NCI-H1436 treated with DMSO at 0.1 percent for 48 hours (cell line): ENCODE data around the gene PRR20G.
"Not testable (repeated sequence)": the region's sequence is repeated elsewhere in the genome, so short reads cannot be mapped to it uniquely, and the experiment has no call there.

Source experiments
- DNase-seq: peaks from one replicate; lab custom pipeline; 2025; lab: John Stamatoyannopoulos, UW

PRR20G gene

DNA sequence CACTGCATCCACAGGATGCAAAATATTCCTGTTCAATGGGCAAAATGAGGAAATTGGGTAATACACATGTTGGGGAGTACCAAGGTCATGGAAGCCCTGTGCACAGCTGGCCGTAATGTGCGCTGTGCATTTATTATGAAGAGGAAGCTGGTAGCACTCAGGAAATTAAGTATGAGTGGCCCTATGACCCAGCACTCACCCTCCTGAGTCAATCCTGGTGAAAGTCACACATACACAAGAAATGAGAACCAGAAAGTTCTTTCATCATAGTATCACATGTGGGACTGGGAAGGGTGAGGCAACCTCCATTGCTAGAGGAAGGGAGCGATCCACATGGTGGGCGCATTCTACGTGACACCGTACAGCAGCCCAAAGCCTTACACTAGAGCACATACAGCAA lies 11.4 kb upstream of the PRR20G start:
- DNase-seq, result no peak

DNA sequence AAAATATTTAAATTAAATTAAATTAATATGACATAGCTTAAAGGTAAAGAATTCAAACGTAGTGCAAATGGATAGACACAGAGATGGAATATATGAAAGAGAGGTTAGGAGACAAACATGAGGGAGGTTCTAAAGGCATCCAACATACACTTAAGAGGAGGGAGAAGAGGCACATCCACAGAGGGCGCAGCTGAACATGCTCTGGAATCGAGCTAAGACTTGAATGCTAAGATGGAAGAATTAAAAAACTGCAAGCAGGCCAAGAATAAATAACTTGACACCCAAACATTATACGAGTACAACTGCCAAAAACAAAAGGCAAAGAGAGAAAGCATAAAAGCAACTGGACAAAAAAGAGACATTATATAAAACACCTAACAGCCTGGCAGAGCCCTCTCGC lies 9.1 kb upstream of the PRR20G start:
- no peak for DNase-seq

- DNase-seq, result no peak
Measured at GRCh38 chr3:127296166-127296565, 8.3 kb upstream of the PRR20G start.

DNA sequence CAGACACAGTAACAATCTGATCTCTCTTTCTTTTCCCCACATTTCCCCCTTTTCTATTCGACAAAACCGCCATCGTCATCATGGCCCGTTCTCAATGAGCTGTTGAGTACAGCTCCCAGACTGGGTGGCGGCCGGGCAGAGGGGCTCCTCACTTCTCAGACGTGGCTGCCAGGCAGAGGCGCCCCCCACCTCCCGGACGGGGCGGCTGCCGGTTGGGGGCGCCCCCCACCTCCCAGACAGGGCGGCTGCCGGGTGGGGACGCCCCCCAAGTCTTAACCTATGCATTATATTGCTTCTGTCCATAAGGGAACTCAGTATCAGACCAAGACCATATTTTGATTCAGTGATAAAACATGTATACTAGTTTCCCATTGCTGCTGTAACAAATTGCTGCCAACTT lies 5.8 kb upstream of the PRR20G start:
- DNase-seq, result not testable (repeated sequence)

- DNase-seq, result no peak
Measured at GRCh38 chr3:127291611-127292010, 3.8 kb upstream of the PRR20G start.

DNA sequence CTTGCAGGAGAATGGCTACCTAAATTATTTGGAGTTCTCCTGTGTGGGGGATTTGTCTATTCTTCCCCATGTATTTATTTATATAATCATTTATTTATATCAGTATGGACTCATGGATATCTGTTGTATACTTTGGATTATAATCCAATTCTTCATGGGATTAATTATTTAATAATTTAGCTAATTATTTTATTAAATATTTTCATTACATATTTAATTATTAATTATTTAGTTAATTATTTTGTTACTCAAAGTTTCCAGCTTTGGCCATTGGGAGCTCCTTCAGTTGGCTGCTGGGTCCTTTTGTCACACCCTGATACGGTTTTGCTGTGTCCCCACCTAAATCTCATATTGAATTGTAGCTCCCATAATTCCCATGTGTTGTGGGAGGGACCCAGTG lies 3.3 kb upstream of the PRR20G start:
- no peak for DNase-seq

GRCh38 chr3:127289706-127290575 lies 2.1 kb upstream of the PRR20G start:
- no peak for DNase-seq

GRCh38 chr3:127288921-127289705 lies 1.3 kb upstream of the PRR20G start:
- no peak for DNase-seq

DNA sequence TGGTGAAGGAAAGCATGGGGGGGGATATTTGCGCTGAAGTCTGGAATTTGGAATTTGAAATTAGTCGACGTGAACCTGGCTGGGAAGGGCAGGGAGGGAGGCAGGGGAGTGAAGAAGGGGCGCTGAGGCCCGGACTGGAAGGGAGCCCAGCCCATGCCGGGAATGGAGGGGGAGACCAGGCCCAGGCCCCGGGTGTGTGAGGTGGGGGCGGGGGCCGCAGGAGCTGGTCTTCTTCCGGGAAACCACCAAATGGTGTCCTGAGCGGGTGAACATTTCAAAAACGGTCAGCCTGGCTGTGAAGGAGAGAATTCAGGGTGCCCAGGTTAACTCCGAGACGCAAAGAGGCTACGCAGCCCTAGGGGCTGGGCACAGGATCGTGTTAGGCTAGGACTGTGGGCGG lies 497 bp upstream of the PRR20G start:
- no peak for DNase-seq

DNA sequence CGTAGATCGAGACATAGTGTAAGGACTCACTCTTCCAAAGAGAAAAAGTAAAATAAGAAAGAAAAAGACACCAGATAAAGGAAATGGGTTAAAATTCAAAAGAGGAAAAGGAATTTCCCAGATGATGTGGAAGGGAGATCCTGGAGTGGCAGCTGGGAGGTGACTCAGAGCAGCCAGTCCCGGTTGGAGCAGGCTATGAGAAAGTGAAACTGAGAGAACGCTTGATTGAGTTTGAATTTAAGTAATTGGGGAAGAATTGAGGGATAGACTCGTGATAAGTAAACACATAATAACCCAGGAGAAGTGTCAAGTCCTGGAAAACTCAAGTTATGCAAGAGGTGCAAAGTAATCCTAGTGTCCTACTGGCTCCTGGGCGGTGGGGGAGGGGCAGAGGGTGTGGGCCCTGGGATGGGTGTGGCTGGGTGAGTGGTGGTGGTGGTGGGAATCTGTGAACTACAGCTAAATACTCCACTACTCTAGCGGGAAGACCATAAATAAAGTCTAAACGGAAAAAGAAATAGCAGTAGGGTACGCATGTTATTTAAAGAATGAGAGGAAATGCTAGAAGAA lies 1.2 kb downstream of the PRR20G start:
- no peak for DNase-seq

GRCh38 chr3:127284258-127284657 lies 3.6 kb downstream of the PRR20G start:
- DNase-seq, result no peak

DNA sequence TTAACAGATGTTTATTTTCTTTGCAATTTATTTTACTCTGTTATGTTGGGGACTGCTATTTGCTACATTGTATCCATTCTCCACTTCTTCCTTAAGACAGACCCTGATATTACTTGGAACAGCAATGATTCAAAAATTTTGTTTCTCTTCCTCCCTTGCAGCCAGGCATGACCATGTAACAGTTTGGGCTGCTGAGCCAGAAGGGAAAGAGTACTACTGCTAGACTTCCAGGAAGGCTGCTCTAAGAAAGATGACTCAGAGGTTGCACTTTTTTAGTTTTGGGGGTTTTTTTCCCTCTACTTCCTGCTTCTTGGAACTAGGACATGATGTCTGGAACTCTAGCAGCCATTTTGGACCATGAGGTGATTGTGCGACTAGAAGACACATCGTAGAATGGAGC lies 10.3 kb downstream of the PRR20G start:
- no peak for DNase-seq

DNA sequence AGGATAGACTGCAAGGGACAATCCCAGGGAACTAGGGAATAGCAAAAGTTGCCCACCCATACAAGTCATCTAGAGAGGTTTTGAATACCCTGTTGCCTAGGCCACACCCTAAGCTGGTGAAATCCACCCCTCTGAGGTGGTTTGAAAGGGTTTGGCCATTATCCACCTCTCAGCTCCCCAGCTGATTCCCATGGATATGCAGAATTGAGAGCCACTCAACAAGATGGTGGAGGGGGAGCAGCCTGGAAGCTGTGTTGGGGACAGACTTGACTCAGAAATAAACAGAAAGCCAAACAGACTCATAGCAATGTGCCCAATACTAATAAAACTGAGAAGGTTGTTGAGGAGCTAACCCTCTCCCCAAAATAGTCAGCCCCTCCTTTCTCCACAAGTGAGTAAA lies 10.9 kb downstream of the PRR20G start:
- DNase-seq, result no peak

GRCh38 chr3:127276396-127276795 lies 11.4 kb downstream of the PRR20G start:
- no peak for DNase-seq

DNA sequence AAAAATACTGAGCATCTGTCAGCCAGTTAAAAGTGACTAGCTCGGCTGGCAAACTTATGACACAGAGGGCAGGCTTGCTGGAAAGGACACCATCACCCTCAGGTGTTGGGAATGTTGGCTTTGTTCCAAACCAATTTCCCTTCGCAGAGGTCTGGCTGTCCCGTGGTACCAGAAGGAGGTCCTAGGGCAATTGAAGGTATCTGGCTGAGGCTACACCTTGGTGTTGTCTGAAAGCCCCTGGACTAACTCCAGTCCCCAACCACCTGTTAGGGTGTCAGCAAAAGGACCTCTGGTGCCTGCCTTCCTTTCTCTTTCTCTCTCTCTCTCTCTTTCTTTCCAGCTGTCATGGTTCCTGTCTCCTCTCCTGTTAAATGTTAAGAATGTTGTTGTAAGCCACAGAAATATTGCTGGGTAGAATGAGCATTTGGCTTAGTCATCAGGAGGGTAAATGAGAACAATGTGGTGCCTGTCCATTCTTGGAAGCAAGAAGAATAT lies 12.5 kb downstream of the PRR20G start:
- DNase-seq, result no peak

GRCh38 chr3:127274200-127274760 lies 13.6 kb downstream of the PRR20G start:
- DNase-seq, result no peak

DNA sequence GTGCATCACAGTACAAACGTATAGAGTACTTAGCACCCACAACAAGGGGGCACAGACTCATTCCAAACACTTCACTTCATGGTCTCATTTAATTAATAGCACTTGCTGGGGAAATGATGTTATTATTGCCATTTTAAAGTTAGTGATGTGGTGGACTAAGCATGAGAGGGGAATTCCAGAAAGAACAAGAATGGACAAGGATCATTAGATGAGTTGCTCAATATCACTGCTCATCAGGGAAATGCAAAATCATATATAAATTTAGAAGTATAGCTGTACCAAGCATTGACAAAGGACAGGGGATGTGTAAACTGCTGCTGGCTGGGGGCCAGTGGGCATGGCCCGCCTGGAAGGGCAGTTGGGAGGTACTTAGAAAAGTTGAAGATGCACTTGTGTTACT lies 14.6 kb downstream of the PRR20G start:
- DNase-seq, result no peak

GRCh38 chr3:127266186-127266585 lies 21.7 kb downstream of the PRR20G start:
- no peak for DNase-seq

GRCh38 chr3:127265581-127265981 lies 22.3 kb downstream of the PRR20G start:
- DNase-seq, result no peak

GRCh38 chr3:127264794-127265514 lies 22.9 kb downstream of the PRR20G start:
- DNase-seq, result no peak

DNA sequence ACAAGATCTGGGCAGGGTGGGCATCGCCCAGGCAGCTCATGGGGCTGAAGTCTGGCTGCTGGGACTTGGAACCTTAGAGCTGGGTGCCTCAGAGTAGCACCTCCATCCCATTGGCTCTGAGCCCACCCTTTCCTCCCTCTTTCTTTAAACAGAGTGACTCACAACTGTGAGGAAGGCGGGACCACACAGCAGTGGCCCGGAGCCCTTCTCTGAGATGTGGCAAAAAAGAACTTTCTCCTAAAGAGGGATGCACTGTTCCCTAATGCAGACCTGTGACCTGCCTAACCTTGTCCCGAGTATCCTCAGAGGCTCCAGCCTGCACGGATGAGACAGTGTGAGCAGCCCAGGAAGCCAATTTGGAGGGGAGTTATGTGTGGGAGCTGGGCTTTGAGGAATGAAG lies 23.6 kb downstream of the PRR20G start:
- DNase-seq, result no peak
